ENCODE measurements around the gene SSBP3.
A peak's percentile ranks its signal among the peaks of the same experiment; 100 is the strongest.

DNA sequence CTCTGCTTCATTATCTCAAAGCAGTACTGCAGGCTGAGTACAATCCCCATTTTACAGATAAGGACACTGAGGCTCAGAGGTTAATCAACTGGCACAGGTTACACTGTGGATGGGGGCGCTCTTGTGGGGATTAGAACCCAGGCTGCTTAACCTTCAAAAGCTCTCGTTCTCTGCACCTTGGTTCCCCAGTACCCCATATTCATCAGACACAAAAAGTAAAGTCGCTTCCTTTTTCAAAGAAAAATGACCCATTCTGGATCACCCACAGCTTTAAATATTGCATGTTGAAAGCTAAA lies 20.5 kb downstream of the SSBP3 start:
- no peak for TF ChIP-seq MXI1 (IDR thresholded peaks at IDR 0.05; ENCODE audit: low read depth, low read length)
- no peak for TF ChIP-seq BHLHE40 (IDR thresholded peaks at IDR 0.05; ENCODE audit: low read length)
- TF ChIP-seq, protein P1, sequence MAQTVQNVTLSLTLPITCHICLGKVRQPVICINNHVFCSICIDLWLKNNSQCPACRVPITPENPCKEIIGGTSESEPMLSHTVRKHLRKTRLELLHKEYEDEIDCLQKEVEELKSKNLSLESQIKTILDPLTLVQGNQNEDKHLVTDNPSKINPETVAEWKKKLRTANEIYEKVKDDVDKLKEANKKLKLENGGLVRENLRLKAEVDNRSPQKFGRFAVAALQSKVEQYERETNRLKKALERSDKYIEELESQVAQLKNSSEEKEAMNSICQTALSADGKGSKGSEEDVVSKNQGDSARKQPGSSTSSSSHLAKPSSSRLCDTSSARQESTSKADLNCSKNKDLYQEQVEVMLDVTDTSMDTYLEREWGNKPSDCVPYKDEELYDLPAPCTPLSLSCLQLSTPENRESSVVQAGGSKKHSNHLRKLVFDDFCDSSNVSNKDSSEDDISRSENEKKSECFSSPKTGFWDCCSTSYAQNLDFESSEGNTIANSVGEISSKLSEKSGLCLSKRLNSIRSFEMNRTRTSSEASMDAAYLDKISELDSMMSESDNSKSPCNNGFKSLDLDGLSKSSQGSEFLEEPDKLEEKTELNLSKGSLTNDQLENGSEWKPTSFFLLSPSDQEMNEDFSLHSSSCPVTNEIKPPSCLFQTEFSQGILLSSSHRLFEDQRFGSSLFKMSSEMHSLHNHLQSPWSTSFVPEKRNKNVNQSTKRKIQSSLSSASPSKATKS (CRISPR knock-in tag; IDR thresholded peaks at IDR 0.05), result no peak
- peak; percentile 90 for TF ChIP-seq ESRRA (IDR thresholded peaks at IDR 0.05; ENCODE audit: borderline replicate concordance, low read depth)
- TF ChIP-seq, protein P2, sequence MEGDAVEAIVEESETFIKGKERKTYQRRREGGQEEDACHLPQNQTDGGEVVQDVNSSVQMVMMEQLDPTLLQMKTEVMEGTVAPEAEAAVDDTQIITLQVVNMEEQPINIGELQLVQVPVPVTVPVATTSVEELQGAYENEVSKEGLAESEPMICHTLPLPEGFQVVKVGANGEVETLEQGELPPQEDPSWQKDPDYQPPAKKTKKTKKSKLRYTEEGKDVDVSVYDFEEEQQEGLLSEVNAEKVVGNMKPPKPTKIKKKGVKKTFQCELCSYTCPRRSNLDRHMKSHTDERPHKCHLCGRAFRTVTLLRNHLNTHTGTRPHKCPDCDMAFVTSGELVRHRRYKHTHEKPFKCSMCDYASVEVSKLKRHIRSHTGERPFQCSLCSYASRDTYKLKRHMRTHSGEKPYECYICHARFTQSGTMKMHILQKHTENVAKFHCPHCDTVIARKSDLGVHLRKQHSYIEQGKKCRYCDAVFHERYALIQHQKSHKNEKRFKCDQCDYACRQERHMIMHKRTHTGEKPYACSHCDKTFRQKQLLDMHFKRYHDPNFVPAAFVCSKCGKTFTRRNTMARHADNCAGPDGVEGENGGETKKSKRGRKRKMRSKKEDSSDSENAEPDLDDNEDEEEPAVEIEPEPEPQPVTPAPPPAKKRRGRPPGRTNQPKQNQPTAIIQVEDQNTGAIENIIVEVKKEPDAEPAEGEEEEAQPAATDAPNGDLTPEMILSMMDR (IDR thresholded peaks at IDR 0.05 in 2 of 3, conservative IDR thresholded peaks at IDR 0.05 in 1 of 3; ENCODE audit: insufficient read depth in 2 of 3, low read depth in 1 of 3, low read length in 3 of 3), result no peak
- no peak for TF ChIP-seq MYC (IDR thresholded peaks at IDR 0.05; ENCODE audit: low read depth, low read length)
- TF ChIP-seq MYC (CRISPR knock-in tag; IDR thresholded peaks at IDR 0.05; ENCODE audit: borderline replicate concordance, low read depth), result no peak
